ENCODE measurements around the gene MBNL2.

Gene MBNL2

DNA sequence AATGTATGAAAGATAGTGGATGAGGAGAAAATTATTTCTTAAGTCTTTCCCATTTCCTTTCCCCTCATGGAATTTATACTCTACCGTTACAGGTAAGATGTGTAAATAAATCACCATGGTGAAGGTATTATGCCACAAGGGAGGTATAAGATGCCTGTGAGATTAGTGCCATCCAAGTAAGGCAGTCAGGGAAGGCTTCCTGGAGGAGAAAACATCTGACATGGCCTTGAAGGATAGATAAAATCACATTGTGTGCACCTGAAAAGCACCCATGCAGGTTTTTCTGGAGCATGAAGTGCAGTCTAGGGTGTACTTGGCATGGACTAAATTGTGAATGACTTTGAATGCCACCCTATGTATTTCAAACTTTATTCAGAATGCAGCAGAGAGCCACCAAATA, 15.3 kb downstream of the MBNL2 start:
- Histone ChIP-seq H3K27me3 (ENCODE audit: control insufficient read depth, insufficient read depth, low read length) (no peaks in the 10 kb centered on the region), H3K4me2 (ENCODE audit: low read length) (no peak overlapping the region), H3K9me3 (replicated peaks; ENCODE audit: low read length) (no peaks in the 10 kb centered on the region), H3K4me1 (ENCODE audit: control insufficient read depth, insufficient read depth, low read length) (peaks cover 8% of the 10 kb centered on the region), H3K4me3 (ENCODE audit: low read length) (no peak overlapping the region), H3K9ac (ENCODE audit: low read depth, low read length) (no peak overlapping the region), H3K36me3 (ENCODE audit: insufficient read depth, low read length) (peaks cover 6% of the 10 kb centered on the region)

DNA sequence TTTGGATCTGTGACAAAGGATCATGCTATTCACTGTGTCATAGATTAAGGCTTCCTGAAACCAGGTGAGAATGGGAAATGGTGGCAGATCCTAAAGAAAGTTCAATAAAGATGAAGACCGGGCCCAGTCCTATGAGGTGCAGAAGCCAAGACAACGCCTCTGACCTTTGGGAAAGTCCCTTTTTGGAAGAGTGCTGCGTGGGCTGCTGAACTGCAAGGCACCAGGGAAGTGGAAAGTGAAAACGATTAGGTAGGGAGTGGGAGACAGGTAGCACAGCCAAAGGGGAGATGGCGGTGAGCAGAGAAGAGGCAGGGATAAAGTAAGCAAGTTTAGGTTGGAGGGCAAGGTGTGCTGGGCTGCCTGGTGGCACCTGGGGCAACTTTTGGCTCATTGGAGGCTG, 16.3 kb downstream of the MBNL2 start:
- peaks cover 8% of the 10 kb centered on the region for H3K4me1 ChIP-seq (ENCODE audit: control insufficient read depth, insufficient read depth, low read length)

DNA sequence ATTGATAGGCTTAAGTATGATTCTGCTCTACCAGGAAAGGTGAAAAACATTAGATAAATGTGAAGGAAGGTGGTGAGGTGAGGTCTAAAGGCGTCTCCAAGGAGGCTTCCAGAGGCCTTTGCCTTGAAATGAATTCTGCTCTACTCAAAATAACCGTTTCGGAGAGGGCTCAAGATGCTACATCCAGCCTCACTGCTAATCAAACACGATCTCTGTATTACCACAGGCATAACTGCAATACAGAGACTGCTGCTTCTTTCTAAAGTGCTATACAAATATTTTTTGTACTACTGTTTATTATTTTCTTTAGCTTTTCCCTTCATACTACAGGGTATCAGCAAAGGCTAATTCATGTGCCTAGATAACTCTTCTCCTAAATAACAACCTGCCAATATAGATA, 16.8 kb downstream of the MBNL2 start:
- Histone ChIP-seq H3K36me3 (ENCODE audit: insufficient read depth, low read length) (peaks cover 4% of the 10 kb centered on the region), H3K9ac (ENCODE audit: low read depth, low read length) (no peak overlapping the region), H3K4me2 (ENCODE audit: low read length) (no peak overlapping the region), H3K4me1 (ENCODE audit: control insufficient read depth, insufficient read depth, low read length) (peaks cover 12% of the 10 kb centered on the region), H3K9me3 (replicated peaks; ENCODE audit: low read length) (no peaks in the 10 kb centered on the region), H3K27me3 (ENCODE audit: control insufficient read depth, insufficient read depth, low read length) (no peaks in the 10 kb centered on the region), H3K4me3 (ENCODE audit: low read length) (no peak overlapping the region)

More for the DNA sequence above, 16.3 kb downstream of the MBNL2 start:
- H3K9me3 ChIP-seq (replicated peaks; ENCODE audit: low read length), result no peaks in the 10 kb centered on the region
- no peak overlapping the region for H3K4me3 ChIP-seq (ENCODE audit: low read length)
- H3K36me3 ChIP-seq (ENCODE audit: insufficient read depth, low read length), result peaks cover 4% of the 10 kb centered on the region
- H3K4me2 ChIP-seq (ENCODE audit: low read length), result no peak overlapping the region
- H3K9ac ChIP-seq (ENCODE audit: low read depth, low read length), result no peak overlapping the region
- H3K27me3 ChIP-seq (ENCODE audit: control insufficient read depth, insufficient read depth, low read length), result no peaks in the 10 kb centered on the region

DNA sequence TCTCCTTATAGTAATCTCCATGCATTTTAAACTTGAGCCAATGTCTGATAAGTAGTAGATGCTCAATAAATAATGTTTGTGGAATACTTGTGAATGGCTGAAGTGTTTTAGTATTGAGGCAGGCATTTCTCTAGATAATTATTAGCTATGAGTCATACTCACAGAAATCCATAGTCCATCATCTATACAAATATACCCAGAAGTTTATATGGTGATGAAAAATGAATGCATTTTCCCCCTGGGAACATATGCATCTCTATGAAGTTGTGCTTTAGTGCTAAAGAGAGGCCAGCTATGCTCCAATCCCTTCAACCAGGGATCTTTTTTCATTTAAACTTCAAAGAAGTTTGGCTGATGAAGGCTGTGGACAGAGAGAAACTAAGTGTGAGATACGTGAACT, 17.2 kb downstream of the MBNL2 start:
- Histone ChIP-seq H3K27me3 (ENCODE audit: control insufficient read depth, insufficient read depth, low read length) (no peaks in the 10 kb centered on the region), H3K4me3 (ENCODE audit: low read length) (no peak overlapping the region), H3K4me2 (ENCODE audit: low read length) (no peak overlapping the region), H3K4me1 (ENCODE audit: control insufficient read depth, insufficient read depth, low read length) (peaks cover 16% of the 10 kb centered on the region), H3K9ac (ENCODE audit: low read depth, low read length) (no peak overlapping the region), H3K9me3 (replicated peaks; ENCODE audit: low read length) (no peaks in the 10 kb centered on the region), H3K36me3 (ENCODE audit: insufficient read depth, low read length) (peaks cover 4% of the 10 kb centered on the region)

DNA sequence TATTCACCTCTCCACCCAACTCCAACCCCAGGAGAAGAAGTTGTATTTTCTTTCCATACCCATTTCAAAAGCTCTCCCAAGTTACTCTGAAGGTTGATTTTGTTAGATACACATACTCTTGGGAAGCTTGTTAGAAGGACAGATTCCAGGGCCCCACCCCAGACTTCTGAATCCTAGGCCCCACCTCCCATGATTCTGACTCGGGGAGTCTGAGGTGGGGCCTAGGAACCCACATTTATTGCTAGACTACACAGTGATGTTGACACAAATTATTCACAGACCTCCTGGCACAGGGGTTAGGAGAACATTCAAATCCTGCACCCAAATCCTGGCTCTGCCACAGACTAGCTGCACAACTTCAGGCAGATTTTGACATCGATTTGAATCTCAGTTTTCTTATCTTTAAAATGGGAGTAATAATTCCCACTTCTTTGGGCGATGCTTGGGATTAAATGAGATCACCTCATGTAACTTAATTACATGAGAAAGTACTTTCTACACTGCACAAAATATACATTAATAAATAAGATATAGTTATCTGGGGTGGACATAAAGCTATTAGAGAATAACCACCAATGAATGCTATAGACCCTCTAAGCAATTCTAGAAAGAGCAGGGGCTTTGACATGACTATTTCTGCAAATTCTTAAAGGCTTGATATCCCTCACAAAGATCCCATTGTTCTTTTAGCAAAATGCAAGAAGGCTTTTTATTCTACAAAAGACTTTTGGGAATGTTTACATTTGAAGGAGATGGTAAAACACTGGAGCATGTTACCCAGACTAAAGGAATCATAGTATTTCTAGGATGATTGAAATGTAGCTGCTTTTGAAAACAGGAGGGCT, 18.0 kb downstream of the MBNL2 start:
- Histone ChIP-seq H3K4me3 (ENCODE audit: low read length) (no peak overlapping the region), H3K27me3 (ENCODE audit: control insufficient read depth, insufficient read depth, low read length) (no peaks in the 10 kb centered on the region), H3K36me3 (ENCODE audit: insufficient read depth, low read length) (peaks cover 4% of the 10 kb centered on the region), H3K9ac (ENCODE audit: low read depth, low read length) (no peak overlapping the region), H3K4me1 (ENCODE audit: control insufficient read depth, insufficient read depth, low read length) (peaks cover 18% of the 10 kb centered on the region), H3K9me3 (replicated peaks; ENCODE audit: low read length) (no peaks in the 10 kb centered on the region), H3K4me2 (ENCODE audit: low read length) (no peak overlapping the region)

DNA sequence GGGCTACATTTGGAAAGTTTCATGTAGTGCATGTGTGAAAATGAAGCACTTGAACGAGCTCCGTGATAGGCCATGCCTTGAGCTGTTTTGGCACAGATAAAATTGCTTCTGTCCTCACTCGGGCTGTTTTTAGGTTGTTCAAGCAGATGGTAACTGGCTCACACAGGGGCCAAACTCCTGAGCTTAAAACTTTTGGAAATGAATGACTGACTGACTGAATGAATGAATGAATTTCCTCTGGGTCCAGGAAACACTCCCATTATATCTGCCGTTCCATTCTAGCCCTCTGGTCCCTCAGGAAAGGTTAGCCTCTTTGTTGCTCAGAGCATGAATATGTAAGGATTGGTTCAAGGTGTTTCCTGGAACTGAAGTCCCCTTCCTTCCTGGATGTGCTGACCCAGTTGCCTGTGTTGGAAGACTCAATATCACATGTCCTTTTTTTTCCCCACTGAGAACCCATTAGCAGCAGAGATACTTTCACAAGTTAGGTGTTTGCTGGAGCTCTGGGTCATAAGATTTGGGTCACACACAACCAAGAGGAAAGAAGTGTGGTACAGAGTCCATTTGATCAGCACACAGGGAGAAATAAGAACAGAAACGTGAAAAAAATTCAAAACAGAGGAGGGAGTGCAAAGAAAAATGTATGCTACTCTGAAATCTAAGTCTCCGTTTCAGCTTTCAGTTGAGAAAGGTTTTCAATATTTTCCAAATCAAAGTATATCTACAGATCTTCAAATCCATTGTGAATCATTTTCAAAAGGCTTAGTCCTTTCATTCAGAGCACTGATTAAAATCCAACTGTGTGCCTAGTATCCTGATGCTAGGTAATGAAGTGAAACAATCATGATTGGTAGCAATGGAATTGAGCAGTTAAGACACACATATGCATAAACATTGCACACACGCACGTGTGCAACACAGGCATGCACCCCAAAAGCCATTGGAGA, 18.9 kb downstream of the MBNL2 start:
- Histone ChIP-seq H3K27me3 (ENCODE audit: control insufficient read depth, insufficient read depth, low read length) (no peaks in the 10 kb centered on the region), H3K4me3 (ENCODE audit: low read length) (no peak overlapping the region), H3K9ac (ENCODE audit: low read depth, low read length) (no peak overlapping the region), H3K36me3 (ENCODE audit: insufficient read depth, low read length) (peaks cover 4% of the 10 kb centered on the region), H3K4me2 (ENCODE audit: low read length) (no peak overlapping the region), H3K9me3 (replicated peaks; ENCODE audit: low read length) (no peaks in the 10 kb centered on the region), H3K4me1 (ENCODE audit: control insufficient read depth, insufficient read depth, low read length) (peaks cover 18% of the 10 kb centered on the region)

DNA sequence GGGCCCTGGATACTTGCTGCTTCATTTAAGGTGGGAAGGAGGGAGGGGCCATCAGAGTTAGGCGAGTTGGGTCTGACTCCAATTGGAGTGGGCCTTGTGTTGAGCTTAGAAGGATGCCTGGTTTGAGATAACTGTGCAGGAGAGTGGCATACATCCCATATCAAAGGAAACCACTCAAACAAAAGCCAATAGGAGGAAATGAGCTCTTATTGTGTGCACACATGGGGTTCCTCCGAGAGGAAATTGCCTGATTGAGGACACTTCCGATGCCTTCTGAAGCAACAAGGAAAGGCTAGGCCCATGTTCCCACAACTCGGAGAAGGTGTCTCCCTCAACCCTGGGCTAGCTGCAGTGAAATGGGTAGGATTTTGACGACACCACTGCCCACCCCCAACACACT, 19.6 kb downstream of the MBNL2 start:
- no peaks in the 10 kb centered on the region for H3K9me3 ChIP-seq (replicated peaks; ENCODE audit: low read length)
- no peak overlapping the region for H3K4me3 ChIP-seq (ENCODE audit: low read length)
- H3K4me2 ChIP-seq (ENCODE audit: low read length), result no peak overlapping the region
- H3K4me1 ChIP-seq (ENCODE audit: control insufficient read depth, insufficient read depth, low read length), result peaks cover 18% of the 10 kb centered on the region
- H3K36me3 ChIP-seq (ENCODE audit: insufficient read depth, low read length), result peaks cover 4% of the 10 kb centered on the region
- H3K9ac ChIP-seq (ENCODE audit: low read depth, low read length), result no peak overlapping the region
- no peaks in the 10 kb centered on the region for H3K27me3 ChIP-seq (ENCODE audit: control insufficient read depth, insufficient read depth, low read length)

DNA sequence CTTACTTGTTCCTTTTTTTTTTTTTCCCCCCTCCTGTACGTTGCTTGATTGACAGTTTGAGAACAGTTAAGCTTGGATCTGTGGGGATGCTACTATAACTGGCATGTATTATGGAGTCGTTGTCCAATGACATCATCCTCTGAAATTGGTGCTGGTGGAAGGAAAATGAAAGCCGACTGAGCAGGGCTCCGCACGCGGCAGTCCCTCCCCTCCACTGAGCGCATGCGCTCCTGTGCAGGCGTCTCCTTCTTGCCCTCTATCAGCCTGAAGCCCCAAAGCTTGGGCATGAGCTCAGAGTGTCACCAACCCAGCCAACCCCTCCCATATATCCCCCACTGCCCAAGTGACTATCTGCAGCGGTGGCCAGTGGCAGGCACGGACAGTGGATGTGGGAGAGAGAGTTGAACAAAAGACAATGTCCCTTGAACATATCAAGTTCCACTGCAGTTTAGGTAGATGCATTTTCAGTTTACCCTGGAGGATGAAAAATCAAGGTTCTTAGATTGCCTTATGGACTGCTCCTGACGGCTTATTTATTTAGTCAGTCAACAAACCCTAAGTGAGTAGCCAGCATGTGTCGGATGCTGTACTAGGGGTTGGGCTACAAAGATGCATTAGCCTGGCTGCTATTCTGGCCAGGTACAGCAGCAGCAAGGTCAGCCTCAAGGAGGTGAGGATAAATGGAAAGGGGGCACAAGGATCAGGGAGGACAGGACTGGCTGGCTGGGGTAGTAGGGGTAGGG, 20.8 kb downstream of the MBNL2 start:
- H3K9ac ChIP-seq (ENCODE audit: low read depth, low read length), result no peak overlapping the region
- no peaks in the 10 kb centered on the region for H3K27me3 ChIP-seq (ENCODE audit: control insufficient read depth, insufficient read depth, low read length)
- no peak overlapping the region for H3K4me2 ChIP-seq (ENCODE audit: low read length)
- H3K4me3 ChIP-seq (ENCODE audit: low read length), result no peak overlapping the region
- H3K36me3 ChIP-seq (ENCODE audit: insufficient read depth, low read length), result peaks cover 4% of the 10 kb centered on the region
- H3K9me3 ChIP-seq (replicated peaks; ENCODE audit: low read length), result no peaks in the 10 kb centered on the region
- H3K4me1 ChIP-seq (ENCODE audit: control insufficient read depth, insufficient read depth, low read length), result peaks cover 18% of the 10 kb centered on the region

DNA sequence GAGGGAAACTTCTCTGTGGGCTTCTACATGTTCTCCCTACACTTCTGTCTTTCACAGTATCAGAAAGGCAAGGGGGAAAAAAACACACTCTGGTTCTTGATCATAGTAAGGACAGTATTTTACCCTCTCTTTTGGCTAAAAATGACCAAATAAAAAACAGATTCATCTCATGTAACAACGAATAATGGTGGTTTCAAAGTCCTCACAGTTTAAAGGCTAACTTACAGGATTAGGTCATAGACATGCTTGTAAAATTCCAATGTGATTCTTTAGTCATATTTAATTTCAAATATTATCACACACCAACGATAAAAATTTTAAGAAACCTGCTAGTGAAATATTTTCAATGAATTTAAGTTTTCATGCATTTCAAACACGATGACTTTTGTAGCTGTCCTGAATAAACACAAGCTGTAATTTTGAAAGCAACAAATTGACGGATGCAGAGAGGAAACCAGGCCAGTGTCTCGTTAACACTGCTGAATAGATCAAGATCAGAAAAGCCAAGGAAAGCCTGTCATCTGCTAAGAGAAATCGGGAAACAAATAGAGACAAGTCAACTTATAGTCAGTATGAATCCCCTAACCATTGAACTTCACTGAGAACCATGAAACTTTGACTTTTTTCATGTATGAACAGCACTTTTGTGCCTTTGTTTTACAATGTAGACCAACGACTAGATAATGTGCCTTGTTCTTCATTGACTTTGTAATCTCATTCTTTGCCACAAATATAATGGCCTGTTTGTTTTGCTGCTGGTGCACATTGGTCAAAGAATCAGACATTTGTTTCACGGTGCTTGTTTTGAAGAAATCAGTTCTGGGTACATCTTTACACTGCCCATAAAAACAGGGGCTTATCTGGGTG, 22.0 kb downstream of the MBNL2 start:
- H3K9me3 ChIP-seq (replicated peaks; ENCODE audit: low read length), result no peaks in the 10 kb centered on the region
- H3K4me3 ChIP-seq (ENCODE audit: low read length), result no peak overlapping the region
- peaks cover 19% of the 10 kb centered on the region for H3K4me1 ChIP-seq (ENCODE audit: control insufficient read depth, insufficient read depth, low read length)
- H3K27me3 ChIP-seq (ENCODE audit: control insufficient read depth, insufficient read depth, low read length), result no peaks in the 10 kb centered on the region
- peak overlapping the region; percentile 37 for H3K4me2 ChIP-seq (ENCODE audit: low read length)
- H3K9ac ChIP-seq (ENCODE audit: low read depth, low read length), result peak overlapping the region; percentile 8
- peaks cover 4% of the 10 kb centered on the region for H3K36me3 ChIP-seq (ENCODE audit: insufficient read depth, low read length)

DNA sequence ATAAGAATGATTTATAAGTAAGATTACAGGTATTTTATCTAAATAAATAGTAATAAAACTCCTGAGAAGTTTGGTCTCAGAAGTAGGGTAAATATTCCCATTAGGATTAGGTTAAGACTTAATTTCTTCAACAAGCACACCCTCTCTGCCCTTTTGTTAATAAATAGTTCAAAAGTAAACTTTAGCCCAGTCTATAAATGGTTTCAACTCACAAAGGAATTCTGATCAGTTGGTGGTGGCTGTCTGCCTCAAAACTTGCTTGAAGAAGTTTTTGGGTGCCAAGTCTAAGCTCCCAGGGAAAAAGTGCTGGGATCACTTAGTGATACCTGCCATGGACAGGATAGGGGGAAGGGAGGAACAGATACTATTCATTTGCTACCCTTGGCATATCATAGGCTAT, 22.9 kb downstream of the MBNL2 start:
- peaks cover 4% of the 10 kb centered on the region for H3K36me3 ChIP-seq (ENCODE audit: insufficient read depth, low read length)
- peaks cover 20% of the 10 kb centered on the region for H3K4me1 ChIP-seq (ENCODE audit: control insufficient read depth, insufficient read depth, low read length)
- H3K27me3 ChIP-seq (ENCODE audit: control insufficient read depth, insufficient read depth, low read length), result no peaks in the 10 kb centered on the region
- H3K9me3 ChIP-seq (replicated peaks; ENCODE audit: low read length), result no peaks in the 10 kb centered on the region
- H3K9ac ChIP-seq (ENCODE audit: low read depth, low read length), result no peak overlapping the region
- H3K4me2 ChIP-seq (ENCODE audit: low read length), result no peak overlapping the region
- no peak overlapping the region for H3K4me3 ChIP-seq (ENCODE audit: low read length)

All from skeletal muscle satellite cell (primary cell).